Lower leg skin (tissue), 3 donors: ENCODE data around the gene HADHA.

Experiments used
- POLR2A ChIP-seq, 2 donors: fragments of 450-650 bp; IDR thresholded peaks; one replicate each; pipeline ENCODE4 v1.6.1; 2016 to 2017; ENCODE audit warnings: antibody characterized with exemption in 2 of 2, mild to moderate bottlenecking in 1 of 2, moderate library complexity in 1 of 2
- TF ChIP-seq, protein P1 (sequence below), 3 donors: fragments of 450-650 bp; IDR thresholded peaks; one replicate each; pipeline ENCODE4 v1.5.1; 2016; ENCODE audit warnings: antibody characterized with exemption in 3 of 3, mild to moderate bottlenecking in 3 of 3, moderate library complexity in 2 of 3

DNA sequence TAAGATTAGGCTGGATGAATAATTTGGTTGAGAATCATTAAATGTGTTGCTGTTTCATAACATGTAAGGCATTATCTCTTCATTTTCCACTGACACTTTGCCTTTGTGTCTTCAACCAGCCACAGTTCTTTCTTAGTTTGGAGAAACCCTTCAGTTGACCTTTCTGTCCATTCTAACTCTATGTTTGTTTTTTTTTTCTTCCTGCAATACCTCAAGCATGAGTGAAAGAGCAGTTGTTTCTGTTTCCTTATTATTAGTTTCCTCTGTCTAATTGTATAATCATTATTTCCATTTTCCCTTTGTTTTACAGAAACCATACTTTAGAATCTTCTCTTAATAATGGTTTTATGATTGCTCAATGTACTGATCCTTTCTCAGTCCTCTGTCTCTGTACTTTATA lies 25.9 kb upstream of the HADHA start:
- TF ChIP-seq, protein P1, sequence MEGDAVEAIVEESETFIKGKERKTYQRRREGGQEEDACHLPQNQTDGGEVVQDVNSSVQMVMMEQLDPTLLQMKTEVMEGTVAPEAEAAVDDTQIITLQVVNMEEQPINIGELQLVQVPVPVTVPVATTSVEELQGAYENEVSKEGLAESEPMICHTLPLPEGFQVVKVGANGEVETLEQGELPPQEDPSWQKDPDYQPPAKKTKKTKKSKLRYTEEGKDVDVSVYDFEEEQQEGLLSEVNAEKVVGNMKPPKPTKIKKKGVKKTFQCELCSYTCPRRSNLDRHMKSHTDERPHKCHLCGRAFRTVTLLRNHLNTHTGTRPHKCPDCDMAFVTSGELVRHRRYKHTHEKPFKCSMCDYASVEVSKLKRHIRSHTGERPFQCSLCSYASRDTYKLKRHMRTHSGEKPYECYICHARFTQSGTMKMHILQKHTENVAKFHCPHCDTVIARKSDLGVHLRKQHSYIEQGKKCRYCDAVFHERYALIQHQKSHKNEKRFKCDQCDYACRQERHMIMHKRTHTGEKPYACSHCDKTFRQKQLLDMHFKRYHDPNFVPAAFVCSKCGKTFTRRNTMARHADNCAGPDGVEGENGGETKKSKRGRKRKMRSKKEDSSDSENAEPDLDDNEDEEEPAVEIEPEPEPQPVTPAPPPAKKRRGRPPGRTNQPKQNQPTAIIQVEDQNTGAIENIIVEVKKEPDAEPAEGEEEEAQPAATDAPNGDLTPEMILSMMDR (IDR thresholded peaks at IDR 0.05), result no peak
- no peak for TF ChIP-seq POLR2A (IDR thresholded peaks at IDR 0.05)
